GM18498 (cell line): ENCODE results near the gene C1QTNF5.
A peak's percentile ranks its signal among the peaks of the same experiment; 100 is the strongest.

Experiments
- ATAC-seq: cut with Tn5 transposase; IDR thresholded peaks from one replicate; pipeline ENCODE4 v1.9.1; 2021; ENCODE audit warnings: mild to moderate bottlenecking, moderate library complexity; ENCODE audit not compliant: unreplicated experiment

The C1QTNF5 gene

DNA sequence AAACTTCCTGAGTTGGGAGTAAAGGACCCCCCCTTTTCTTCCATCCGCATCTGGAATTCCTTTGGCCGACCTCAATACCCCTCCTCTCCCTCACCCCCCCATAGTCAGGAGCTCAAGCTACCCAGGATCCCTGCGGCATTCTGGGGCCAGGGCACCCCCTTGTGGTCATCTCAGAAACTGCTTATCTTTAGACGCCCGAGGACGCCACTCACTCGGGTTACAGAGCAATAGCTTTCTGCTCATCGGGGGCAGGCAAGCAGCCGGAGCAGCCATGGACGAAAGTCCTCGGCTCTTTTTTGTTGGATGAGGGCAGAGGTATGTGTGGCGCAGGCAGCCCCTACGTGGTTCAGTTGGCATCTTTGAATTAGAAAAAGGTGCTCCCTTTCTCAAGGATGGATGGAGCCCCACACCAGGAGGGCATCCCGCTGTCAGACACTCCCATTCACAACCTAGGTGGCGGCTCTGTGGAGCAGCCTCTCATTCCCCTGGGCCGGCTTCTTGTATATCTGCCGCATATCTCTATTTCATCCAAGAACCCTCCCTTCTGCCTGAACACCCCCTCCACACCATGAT is 2.3 kb downstream of the C1QTNF5 start:
- no peak for ATAC-seq

- no peak for ATAC-seq
Measured at GRCh38 chr11:119337581-119338317, 2.9 kb downstream of the C1QTNF5 start.

GRCh38 chr11:119336744-119337469 is 3.8 kb downstream of the C1QTNF5 start:
- no peak for ATAC-seq

DNA sequence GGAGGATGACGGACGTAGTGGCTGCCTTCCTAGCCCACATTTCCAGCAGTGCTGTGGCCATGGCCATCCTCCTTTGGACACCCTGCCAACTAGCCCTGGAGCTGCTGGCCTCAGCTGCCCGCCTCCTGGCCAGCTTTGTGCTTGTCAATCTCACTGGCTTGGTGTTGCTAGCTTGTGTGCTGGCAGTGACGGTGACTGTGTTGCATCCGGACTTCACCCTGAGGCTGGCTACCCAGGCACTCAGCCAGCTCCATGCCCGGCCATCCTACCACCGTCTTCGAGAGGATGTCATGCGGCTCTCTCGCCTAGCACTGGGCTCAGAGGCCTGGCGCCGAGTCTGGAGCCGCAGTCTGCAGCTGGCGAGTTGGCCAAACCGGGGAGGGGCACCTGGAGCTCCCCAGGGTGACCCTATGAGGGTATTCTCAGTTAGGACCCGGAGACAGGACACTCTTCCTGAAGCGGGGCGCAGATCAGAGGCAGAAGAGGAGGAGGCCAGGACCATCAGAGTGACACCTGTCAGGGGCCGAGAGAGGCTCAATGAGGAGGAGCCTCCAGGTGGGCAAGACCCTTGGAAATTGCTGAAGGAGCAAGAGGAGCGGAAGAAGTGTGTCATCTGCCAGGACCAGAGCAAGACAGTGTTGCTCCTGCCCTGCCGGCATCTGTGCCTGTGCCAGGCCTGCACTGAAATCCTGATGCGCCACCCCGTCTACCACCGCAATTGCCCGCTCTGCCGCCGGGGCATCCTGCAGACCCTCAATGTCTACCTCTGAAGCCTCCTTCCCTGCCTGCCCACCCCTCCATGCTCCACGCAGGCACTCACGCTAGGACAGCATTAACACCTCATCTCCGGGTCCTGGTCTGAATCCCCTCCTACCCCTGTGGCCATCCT is 4.8 kb downstream of the C1QTNF5 start:
- ATAC-seq = no peak

- no peak for ATAC-seq
Measured at GRCh38 chr11:119335091-119335654, 5.5 kb downstream of the C1QTNF5 start.

GRCh38 chr11:119334174-119334930 is 6.3 kb downstream of the C1QTNF5 start, which contains the start of gene RNF26:
RNF26 (plus strand) TSS chr11:119334527; CDS start chr11:119335123, 596 bp downstream.
- ATAC-seq = peak; percentile 94

- ATAC-seq = no peak
Measured at GRCh38 chr11:119332111-119332765, 8.4 kb downstream of the C1QTNF5 start.

DNA sequence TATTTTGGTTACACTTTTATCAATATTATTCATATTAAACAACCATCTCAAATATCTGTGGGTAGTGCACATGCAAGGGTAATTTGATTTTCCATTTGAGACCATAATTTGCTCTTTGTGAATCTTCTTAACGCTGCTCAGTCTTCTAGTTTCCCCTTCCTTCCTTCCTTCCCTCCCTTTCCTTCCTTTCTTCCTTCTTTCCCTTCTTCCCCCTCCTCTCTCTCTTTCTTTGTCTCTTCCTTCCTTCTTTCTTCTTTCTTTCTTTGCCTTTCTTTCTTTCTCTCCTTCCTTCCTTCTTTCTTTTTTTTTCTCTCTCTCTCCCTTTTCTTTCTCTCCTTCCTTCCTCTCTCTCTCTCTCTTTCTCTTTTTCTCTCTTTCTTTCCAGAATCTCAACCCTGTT is 10.4 kb downstream of the C1QTNF5 start:
- ATAC-seq = no peak

DNA sequence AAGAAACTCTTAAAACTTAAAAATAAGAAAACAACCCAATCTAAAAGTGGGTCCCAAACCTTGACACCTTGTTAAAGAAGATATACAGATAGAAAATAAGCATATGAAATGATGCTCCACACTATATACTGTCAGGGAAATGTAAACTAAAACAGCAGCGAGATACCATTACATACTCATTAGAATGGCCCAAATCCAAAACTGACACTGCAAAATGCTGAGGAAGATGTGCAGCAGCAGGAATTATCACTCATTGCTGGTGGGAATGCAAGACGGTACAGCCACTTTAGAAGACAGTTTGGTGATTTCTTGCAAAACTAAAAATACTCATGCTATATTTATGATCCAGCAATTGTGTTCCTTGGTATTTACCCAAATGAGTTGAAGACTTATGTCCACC is 11.4 kb downstream of the C1QTNF5 start:
- no peak for ATAC-seq

- no peak for ATAC-seq
Measured at GRCh38 chr11:119324189-119324588, 16.5 kb downstream of the C1QTNF5 start.

DNA sequence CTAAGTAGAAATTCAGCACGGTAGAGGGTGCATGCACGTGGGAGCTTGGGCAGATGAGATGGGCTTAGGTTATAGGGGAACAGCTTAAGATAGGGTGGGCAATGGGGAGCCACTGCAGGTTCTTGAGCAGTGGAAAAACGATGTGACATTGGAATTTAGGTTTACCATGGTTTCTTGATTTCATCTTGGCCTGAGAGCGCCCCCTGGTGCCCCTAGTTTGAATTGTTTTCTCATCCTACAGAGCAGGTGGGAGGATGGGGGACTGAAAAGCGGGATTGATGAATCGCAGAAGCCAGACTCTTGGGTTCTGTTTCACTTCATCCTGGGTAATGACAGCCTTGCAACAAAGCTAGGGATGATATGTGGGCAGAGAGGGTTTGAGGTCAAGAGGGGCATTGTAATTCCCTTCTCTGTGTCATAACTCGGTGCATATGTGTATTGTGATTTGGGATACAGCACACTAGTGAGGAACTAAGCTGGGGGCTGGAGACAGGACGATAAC is 17.1 kb downstream of the C1QTNF5 start:
- ATAC-seq = no peak

GRCh38 chr11:119322921-119323531 is 17.7 kb downstream of the C1QTNF5 start:
- no peak for ATAC-seq

DNA sequence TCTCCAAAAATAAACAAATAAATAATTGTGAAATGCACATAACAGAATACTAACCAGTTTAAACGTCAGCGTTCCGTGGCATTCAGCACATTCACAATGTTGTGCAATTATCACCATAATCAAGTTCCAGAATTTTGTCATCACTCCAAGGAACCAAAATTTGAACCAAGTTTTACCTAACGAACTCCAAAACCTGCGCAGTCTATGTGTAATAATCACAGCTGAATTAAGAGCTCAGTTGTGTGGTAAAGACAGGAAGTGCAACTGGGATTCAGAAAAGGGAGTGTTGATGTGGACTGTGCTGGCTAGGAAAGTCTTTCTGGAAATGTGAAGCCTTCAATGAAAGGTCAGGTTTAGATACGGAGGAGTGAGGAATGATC is 18.3 kb downstream of the C1QTNF5 start:
- ATAC-seq = no peak

DNA sequence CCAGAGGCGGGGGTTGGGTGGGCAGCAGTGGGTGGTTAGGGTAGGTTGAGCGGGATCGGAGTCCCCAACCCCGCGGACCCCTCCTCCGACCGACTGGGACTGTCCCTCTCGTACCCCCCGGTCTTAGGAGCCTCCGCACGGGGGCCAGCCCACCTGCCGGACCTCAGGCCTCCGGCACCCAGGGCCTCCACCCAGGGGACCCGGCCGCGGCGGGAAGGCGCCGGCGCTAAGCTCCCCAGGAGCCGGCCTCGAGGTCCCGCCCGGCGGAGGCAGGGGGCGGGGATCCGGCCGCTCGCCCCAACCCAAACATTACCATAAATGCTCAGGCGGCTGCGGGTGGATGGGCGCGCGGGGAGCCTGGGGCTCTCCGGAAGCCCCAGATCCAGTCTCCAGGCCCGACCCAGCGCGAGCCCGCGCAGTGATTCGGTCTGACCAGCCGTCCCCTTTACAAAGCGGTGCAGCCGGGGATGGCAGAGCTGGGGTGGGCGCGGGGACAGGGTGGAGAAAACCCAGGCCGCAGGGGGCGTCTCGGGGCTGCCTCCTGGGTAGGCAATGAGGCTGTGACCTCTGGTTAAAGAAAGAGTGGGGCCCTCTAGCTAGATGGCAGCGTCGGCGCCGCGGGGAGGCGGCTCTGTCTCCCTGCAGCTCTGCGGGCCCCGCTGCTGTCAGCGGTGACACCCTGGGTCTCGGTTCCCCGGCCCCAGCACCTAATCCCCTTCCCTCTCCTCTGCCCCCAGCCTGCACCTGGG is 19.7 kb downstream of the C1QTNF5 start:
- ATAC-seq = peak; percentile 60

GRCh38 chr11:119320240-119320775 is 20.4 kb downstream of the C1QTNF5 start:
- ATAC-seq = no peak

DNA sequence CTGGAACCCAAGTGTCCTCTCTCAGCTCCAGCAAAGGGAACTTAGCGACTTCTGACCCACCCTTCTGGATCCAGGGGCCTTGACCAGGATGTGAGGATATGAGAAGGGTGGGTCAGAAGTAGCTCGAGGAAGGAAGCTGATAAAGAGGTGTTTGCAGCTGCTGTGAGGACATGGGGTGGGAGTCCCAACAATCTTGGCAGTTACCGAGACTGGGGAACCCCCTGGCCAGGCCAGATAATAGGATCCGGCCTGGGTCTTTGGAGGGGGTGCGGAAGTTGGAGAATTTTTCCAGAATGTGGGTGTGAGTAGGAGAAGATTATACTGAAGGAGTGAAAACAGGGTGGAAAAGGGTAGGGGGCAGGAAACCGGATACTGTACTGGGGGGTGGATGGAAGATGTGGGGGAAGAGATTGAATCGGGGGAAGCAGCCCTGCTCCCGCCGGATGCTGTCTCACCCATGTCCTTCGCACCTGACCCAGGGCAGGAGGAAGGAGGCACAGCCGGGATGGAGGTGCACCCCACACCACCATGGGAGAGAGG is 20.9 kb downstream of the C1QTNF5 start:
- no peak for ATAC-seq

GRCh38 chr11:119319136-119319699 is 21.5 kb downstream of the C1QTNF5 start:
- ATAC-seq = no peak
